Ureter (tissue), 1 donor: ENCODE data around the gene OSBP2. TPM values are rescaled to one million over a fixed set of nuclear protein-coding genes. Genes with fewer than 3 reads are reported as not detected.
"Not testable (repeated sequence)": the region's sequence is repeated elsewhere in the genome, so short reads cannot be mapped to it uniquely, and the experiment has no call there.

Experiments used
- DNase-seq: peaks from one replicate; pipeline ENCODE4 v3.0.0-alpha.2; 2020; ENCODE audit warnings: low spot score
- total RNA-seq: library from RNA; stranded (reverse); gene quantifications from one replicate; pipeline ENCODE4 v1.2.4, GENCODE V29; 2023
- donor health status: DM: yes; HTN: yes; CAD: no.

Gene OSBP2
- total RNA-seq, 1 donor from 2014 or later = 4.3 TPM

DNA sequence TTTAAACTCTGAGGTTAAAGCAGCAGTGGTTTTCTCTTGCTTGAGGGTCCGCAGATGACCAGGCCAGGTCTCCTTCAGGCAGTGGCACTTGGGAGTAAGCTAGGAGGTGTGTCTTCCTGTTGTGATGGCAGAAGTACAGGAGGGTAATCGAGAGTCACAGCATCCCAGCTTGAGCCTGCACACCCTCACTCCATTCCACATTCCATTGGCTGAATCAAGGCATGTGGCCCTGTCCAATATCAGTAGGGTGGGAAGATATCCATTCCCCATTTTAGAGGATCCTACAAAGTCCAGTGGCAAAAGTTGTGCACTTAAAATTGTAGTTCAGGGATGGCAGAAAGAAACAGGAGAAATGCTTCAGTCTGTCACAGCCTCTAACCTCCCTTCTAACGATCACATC lies 23.3 kb downstream of the OSBP2 start:
- DNase-seq = no peak

DNA sequence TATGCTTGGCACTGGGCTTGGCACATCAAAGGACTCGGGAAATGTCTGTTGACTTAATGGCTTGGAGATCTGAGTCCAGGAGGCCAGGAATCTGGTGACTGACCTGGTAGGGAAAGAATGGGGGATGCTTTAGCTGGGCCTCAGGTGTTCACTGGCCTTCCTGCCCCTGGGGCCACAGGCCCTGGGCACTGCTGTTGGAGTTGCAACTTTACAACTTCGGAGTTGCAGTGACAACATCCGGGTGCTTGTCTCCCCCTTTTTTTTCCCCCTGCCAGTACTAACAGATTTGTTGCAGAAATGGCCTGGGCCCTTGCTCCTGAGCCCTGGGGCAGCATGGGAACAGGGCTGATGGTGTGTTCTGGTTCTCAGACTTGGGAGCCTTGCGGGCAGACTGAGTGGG lies 23.8 kb downstream of the OSBP2 start:
- no peak for DNase-seq

DNA sequence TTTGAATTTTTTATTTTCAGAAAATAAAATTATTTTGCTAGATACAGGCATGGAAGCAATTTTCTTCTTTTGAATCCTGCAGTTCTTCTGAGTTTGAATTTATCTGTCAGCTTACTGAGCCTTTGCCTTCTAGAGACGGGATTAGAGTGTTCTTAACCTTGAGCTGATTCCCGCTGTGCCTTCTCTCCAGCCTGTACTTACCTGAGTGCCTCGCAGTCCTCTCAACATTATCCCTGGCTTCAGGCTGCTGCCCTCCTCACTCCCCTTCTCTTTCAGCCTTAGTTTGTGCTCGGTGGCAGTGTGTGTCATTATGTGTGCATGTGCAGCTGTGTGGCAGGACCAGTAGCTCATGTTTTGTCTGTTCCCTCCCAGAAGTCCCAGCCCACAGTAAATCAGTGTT lies 24.3 kb downstream of the OSBP2 start:
- no peak for DNase-seq

DNA sequence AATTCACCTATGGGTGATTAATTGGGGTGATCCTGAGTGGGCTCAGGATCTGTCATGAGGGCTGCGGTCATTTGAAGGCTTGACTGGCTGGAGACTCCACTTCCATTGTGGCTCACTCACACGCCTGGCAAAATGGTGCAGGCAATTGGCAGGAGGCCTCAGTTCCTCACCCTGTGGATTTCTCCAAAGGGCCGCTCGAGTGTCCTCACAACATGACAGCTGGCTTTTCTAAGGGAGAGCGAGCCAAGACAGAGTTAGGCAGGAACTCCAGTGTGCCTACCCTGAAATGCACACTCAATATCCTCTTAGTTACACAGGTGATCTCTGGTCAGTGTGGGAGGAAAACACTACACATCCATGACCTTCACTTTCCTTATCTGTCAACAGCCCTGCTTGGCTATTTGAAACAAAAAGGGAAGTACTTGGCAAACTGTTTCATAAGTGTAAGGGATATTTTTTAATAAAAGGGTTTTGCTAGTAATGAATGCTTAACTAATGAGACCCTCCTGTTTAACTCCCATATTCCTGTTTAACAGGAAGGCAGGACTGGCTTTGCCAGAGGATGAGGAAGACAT lies 25.7 kb downstream of the OSBP2 start:
- no peak for DNase-seq

DNA sequence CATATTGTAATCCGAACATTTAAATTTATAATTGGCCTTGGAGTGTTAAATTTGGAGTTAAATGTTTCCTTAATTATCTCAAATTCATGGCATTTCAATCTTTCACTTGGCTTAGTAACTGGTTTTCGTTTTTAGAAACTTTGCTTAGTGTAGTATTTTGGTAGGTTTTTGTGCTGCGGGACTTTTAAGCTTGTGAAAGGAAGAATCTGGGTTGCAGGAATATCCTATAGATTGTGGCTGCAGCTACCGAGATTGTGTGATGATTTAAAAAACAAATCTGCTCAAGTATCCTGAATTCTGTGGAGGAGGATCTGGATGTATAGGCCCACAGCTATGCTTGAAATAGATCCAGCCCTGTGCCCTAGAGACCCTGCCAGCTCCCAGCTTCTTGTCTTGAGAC lies 27.1 kb downstream of the OSBP2 start:
- no peak for DNase-seq

DNA sequence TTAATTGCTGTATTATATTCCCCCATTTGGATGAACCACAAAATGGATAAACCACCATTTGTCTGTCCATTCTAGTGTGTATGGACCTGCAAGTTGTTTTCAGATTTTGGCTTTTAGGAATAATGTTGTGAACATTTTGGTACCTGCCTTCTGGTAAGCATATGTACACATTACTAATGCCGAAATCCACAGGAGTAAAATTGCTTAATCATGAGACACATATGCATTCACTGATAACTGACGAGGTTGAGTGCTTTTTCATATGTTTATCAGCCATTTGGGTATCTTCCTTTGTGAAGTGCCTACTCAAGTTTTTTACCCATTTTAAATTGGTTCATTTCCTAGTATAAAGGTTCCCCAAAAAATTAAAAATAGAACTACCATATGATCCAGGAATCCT lies 34.2 kb downstream of the OSBP2 start:
- DNase-seq = no peak

DNA sequence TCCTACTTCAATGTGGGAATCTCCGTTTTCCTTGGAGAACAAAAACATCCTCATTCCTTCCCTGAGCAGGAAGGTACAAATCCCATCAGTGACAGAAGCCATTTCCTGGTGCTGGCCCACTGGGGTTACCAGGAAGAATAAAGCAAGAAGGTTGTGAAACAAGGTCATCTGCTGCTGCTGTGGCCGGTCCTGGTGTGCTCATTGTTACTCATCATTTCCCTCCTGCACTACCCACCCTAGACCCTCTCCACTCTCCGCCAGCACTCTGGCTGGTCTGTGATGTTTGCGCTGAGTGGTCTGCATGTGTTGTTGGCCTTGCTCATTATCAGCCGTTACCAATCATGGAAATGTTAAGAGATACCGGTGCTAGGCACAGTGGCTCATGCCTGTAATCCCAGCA lies 37.0 kb downstream of the OSBP2 start:
- no peak for DNase-seq

DNA sequence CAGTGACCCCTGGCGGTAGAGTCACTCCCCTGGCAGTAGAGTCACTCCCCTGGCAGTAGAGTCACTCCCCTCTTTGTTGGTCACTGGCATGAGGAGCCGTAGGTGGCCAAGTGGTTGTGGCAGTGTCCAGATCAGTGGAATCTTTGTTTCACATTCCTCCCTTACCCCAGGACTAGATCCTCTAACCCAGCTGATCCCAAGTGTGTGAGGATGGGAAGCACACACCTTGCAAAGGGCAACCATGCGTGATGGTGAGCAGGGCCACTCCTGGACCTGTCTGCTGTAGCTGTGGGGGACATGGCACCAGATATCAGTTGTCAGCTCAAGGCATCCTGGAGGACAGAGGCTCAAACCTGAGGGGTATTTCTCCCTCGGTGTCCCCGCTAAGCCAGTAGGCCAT lies 37.8 kb downstream of the OSBP2 start:
- no peak for DNase-seq

DNA sequence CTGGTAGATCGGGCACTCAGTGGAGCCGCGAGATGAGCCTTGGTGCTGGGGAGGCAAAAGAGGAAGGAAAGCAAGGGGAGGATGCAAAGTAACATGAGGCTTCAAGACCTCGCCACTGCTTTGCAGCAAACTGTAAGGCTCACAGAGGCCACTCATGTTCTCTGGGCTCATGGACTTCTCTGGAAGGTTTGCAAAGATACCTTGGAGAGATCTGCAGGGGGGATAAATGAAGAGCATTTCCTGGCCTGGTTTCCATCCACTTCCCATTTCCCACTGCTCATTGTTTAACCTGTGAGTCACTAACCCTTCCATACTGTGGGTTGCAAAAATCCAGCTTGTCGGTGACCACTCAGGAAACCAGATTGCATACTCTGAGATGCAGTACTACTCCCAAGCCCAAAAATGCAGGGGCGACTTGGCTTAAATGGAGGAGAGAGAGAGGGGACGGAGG lies 38.5 kb downstream of the OSBP2 start:
- no peak for DNase-seq

DNA sequence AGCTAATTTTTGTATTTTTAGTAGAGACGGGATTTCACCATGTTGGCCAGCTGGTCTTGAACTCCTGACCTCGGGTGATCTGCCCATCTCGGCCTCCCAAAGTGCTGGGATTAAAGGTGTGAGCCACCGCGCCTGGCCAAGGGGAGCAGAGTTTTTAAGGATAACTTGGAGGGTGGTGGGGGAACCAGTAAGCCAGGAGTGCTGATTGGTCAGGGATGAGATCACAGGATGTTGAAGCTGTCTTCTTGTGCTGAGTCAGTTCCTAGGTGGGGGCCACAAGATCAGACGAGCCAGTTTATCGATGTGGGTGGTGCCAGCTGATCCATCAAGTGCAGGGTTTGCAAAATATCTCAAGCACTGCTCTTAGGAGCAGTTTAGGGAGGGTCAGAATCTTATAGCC lies 45.3 kb downstream of the OSBP2 start:
- DNase-seq = not testable (repeated sequence)

DNA sequence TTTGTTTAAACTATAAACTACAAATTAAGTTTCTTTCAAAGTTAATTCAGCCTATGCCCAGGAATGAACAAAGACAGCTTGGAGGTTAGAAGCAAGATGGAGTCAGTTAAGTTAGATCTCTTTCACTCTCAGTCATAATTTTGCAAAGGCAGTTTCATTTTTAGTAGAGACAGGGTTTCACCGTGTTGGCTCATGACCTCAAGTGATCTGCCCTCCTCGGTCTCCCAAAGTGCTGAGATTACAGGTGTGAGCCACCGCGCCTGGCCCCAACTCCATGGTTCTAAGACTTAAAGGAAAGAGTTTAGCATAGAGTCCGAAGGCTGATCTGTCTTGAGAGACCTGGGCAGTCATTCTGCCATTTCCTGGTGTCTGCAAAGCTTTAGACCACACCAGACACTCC lies 45.8 kb downstream of the OSBP2 start:
- not testable (repeated sequence) for DNase-seq

DNA sequence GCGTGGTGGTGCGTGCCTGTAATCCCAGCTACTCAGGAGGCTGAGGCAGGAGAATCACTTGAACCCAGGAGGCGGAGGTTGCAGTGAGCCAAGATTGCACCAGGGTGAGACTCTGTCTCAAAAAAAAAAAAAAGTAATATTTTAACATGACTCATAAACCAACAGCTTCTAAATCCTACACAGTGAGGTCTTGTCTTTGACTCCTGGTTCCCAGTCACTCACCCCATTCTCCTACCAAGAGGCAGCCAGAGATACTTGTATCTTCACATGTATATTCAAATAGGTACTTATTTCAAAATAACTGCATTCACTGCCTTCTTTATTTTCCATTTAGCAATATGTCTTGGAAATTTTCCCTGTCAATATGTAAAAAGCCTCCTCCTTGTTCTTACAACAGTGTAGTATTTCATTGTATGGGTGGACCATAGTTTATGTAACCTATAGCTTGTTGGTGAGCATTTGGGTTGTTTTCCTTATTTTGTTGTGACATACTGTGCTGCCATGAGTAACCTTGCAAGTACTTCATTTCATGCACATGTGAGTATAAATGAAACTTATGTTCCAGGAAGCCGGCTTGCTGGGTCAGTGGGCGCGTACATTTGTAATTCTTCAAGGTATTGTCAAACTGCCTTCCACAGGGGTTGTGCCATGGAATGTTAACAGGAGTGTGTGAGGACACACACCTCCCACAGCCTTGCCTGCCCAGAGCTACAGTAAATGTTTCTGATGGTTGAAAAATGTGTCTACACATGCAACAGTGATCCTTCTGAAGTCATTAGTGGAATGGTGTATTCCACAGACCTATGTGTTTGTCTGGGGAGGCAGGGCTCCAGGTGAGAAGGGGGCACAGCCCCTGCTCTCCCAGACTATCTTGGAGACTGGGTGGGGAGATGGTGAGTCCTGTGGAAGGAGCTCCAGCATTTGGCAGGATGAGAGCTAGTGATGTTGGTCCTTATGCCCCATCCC lies 47.9 kb downstream of the OSBP2 start:
- no peak for DNase-seq

DNA sequence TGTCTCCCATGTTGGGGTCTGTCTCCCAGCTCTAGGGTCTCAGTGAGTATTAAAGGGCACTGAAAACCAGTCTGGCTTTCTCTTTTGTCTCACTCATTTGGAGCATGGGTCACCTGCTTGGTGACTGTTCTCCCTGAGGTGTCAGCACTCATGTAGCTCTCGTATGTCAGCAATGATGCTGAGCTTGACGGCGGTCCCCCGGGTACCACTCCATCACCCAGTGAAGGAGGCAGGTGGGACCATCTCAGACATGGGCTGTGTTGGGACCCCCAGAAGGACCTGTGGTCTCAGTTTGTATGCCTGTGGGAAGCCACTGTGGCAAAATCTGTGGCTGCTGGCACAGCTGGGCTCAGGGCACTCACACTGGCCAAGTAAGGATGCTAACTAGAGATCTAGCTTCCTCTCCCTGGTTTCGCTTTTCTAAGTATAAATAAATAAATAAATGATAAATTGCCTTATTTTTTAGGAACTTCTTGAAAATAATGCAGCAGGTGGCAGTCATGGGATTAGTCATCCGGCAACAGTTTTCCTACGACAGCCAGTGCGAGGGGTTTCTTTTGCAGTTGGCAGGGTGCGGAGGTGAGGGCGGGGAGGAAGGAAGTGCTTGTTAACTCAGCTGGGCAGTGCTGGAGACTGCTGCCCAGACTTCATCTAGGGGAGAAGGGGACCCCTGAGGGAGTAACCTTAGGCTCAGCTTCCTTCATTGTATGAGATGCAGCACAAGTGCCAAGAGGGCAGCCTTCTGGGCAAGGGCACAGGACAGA lies 48.8 kb downstream of the OSBP2 start:
- no peak for DNase-seq

DNA sequence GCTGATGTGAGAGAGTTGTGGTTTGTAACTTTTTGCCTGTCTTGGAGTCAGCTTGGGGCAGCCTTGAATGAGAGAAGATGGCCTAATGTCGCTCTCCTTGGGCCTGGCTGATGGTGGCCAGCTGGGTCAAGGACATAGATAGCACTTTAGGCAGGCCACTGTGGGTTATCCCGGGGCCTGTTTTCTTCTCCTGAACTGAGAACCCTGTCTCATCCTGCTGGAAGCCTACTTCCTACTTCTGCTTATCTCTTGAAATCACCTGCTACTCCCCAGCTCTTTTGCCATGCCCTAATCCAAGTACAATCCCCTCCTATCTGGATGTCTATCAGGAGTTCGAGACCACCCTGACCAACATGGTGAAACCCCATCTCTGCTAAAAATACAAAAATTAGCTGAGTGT lies 49.5 kb downstream of the OSBP2 start:
- no peak for DNase-seq

DNA sequence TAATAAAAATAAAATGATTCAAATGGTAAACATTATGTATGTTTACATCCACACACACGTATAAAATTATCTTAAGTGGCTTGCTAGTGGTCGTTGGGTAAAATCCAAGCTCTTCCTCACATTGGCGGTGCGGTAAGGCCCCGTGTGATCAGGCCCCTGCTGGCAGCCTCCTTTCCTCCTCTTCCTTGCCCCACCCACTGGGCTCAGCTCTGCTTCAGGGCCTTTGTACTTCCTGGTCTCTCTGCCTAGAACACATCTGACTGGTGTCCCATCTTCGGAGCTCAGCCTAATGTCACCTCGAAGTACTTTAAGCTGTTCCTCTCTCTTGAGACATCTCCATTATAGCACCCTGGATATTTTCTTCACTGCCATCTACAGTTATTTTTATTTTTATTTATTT lies 52.8 kb downstream of the OSBP2 start:
- no peak for DNase-seq

DNA sequence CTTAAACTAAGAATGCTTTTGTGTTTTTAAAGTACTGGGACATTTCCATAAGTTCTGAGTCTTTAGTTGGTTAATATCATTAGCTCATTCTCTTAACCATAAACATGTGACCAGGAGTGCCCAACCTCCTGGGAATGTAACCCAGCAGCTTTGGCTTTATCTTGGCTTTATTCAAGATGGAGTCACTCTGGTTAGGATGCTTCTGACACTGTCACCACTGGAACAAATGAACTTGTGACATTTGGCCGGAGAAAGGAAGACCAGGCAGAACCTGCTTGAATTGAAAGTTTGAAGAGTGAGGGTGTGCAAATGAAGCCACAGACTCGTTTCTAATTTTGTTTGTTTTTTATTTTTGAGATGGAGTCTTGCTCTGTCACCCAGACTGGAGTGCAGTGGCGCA lies 54.6 kb downstream of the OSBP2 start:
- DNase-seq = no peak

DNA sequence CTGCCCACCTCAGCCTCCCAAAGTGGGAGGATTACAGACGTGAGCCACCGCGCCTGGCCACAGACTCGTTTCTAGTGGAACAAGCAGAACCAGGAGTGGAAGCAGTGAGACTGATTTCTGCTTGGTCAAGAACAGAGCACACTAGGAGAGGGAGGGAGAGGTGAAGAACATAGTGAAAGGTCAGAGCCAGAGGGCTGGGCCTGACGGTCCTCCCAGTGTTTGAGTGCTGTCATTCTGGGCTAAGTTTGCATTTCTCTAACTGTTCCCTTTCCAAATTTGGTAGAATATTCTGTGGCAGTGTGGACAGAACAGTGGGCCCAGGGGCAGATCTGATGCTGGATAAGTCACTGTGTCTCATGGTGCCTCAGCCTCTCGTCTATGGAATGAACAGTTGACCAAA lies 55.2 kb downstream of the OSBP2 start:
- no peak for DNase-seq

DNA sequence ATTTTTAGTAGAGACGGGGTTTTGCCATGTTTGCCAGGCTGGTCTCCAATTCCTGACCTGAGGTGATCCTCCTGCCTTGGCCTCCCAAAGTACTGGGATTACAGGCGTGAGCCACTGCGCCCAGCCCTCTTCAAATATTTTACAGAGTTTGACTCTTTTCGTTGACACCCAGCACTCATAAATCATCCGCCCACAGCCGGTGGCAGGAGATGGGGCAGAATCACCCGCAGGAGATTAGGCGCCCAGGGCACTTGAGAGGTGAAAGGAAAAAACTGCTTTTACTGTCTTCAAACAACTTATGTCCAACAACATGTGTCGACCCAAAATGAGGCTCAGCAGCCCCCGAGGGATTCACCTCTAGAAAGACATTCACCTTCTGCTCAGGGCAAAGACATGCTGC lies 56.9 kb downstream of the OSBP2 start:
- DNase-seq = no peak

DNA sequence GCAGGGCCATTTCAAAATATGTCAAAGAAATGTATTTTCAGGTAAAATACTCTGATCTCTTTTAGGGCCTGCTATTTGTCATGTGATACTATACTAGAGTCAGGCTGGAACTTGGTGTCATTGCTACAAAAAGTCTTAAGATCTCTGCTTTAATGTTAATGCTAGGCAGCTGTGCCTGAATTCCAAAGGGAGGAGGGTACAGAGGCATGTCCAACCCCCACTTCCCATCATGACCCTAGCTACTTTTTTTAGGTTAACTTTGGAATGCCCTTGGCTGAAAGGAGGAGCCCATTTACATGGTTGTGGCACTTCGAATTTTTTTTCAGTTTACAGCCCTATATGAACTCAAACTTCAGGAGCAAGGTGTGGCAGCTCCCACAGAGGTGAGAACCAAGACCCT lies 58.1 kb downstream of the OSBP2 start:
- DNase-seq = no peak

DNA sequence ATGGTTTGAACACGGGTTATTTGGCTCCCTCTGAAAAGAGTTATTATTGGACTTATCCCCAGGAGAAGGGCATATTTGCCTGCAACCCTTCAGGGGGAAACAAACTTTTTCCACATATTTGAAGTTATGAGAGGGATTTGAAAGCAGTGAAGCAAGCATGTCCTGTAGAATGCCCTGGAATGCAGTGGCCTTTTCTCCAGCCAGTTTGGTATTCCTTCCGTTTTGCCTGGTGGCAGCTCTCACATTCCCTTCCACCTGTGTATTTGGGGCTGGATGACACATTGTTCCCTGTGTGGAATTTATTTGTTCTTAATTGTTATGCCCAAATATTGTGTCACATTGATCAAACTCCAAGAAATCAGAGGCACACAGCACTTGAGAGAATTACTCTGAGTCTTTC lies 59.0 kb downstream of the OSBP2 start:
- DNase-seq = no peak

DNA sequence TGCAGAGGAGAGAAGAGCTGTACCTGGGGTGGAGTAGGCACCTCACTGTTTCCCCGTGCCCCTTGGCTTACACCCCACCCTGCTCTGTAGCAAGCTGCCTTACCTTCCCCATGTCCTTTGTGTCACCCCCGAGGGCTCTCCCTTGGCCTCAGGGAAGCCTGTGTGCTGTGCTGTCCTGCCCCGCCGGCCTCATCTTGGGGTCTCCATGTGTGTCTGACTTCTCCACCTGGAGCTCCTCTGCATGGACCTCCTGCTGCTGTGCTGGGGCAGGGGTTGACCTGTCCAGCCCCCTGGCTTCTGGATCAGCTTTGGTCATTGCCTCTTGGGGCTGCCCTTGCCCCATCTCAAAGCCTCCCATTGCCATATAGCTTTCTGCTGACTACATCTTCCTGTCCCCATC lies 59.8 kb downstream of the OSBP2 start:
- DNase-seq = no peak

DNA sequence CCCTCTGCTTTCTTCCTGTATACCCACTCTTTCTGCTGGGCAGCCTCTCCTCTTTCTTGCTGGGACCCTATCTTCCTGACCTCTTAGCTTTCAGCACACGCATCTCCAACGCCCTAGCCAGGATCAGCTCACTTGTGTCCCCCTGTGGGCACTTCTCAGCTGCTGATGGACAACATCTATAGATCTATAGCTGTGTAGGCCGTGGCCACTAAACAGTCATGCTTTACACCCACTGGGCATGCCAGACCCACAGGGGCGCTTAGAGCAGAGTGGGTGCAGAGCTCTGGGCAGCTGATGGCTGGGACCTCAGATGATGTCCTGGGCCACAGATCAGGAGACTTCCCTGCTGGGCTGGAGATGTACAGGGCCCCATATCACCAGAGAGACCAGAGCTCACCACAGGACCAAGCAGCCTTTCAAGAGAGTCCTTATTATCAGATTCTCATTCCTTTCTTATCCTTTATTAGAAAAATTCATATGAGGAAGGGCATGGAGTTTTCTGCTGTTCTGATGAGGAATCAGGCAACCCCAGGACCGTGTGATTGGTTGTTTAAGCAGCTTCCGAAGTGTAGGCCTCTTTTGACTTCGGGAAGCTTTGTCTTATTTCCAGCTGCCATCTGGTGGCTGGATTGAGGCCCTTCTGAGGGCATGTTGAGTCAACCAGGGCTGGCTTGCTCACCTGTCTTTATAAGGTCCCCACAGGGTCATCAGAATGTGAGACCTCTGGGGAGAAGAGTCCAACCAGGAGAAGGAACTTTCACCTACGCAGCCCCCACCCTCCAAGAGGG lies 60.5 kb downstream of the OSBP2 start:
- DNase-seq = peak; percentile 54
